ENCODE results near the gene PCLO.

Gene PCLO

GRCh38 chr7:82818171-82818570, 344.5 kb downstream of the PCLO start:
- DNase-seq, result no peak

GRCh38 chr7:82816272-82816671, 346.4 kb downstream of the PCLO start:
- DNase-seq, result no peak

- DNase-seq, result peak; percentile 58
Observed at GRCh38 chr7:82810558-82811259, 352.0 kb downstream of the PCLO start.

GRCh38 chr7:82808633-82809032, 354.1 kb downstream of the PCLO start:
- no peak for DNase-seq

- no peak for DNase-seq
Observed at GRCh38 chr7:82805527-82805960, 357.1 kb downstream of the PCLO start.

GRCh38 chr7:82803411-82803810, 359.3 kb downstream of the PCLO start:
- no peak for DNase-seq

GRCh38 chr7:82789883-82790609, 372.6 kb downstream of the PCLO start:
- DNase-seq, result no peak

DNA sequence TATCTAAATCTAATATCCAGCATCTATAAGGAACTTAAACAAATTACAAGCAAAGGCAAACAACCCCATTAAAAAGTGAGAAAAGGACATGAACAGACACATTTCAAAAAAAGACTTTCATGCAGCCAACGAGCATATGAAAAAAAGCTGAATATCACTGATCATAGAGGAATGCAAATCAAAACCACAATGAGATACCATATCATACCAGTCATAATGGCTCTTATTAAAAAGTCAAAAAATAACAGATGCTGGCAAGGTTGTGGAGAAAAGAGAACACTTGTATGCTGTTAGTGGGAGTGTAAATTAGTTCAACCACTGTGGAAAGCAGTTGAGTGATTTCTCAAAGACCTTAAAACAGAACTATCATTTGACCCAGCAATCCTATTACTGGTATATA, 384.7 kb downstream of the PCLO start:
- no peak for DNase-seq

GRCh38 chr7:82762880-82763279, 399.8 kb downstream of the PCLO start:
- DNase-seq, result no peak

DNA sequence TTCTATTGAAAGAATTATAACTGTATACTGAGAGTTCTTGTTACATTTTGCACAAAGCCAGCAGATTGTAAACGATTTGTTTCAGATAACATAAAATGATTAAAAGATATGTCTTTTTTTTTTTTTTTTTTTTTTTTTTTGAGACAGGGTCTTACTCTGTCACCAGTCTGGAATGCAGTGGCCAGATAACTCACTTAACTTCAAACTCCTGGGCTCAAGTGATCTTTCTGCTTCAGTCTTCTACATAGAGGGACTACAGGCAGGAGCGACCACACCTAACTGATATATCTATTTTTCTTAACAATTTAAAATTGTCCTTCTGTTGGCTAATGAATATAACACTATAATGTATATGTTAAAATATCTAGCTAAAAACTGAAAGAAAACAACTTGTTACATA, 401.9 kb downstream of the PCLO start:
- no peak for DNase-seq

DNA sequence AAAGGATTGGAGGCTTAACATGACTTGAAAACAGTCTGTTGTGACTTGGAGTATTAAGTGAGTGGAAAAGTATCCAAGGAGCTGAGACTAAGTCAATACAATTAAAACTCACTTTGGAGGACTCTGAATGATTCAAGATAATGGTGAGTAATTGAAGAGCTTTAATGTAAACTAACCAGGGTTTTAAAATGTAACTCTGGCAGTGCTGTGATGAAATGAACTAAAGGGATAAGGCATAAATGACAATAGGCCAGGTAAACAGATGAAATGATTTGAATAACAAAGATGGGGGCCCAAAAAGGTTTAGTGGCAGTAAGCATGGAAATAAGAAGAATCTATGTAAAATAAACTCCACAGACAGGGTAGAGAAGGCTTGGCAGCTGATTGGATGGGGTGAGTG, 402.6 kb downstream of the PCLO start:
- DNase-seq, result no peak

GRCh38 chr7:82755705-82756551, 406.8 kb downstream of the PCLO start:
- no peak for DNase-seq

GRCh38 chr7:82750007-82750406, 412.7 kb downstream of the PCLO start:
- DNase-seq, result no peak

DNA sequence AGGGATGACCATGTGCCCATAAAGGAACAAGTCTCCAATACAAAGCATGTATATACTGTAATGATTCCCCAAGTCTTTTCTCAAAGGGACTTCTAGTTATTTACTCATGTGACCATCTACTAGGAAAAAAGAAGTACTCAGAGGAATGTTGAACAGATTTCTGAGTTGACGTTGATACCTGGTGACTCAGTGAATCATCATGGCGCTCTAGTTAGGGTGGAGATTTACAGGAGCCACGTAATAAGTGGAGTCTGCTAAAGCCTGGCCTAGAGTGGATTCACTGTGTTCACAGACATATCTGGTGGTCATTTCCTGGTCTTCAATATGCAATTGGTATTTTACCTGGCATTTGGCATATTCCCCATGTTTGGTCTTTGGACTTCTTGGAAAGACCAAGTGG, 416.9 kb downstream of the PCLO start:
- DNase-seq, result no peak

GRCh38 chr7:82745117-82745516, 417.6 kb downstream of the PCLO start:
- DNase-seq, result no peak

- DNase-seq, result no peak
Observed at GRCh38 chr7:82742163-82742562, 420.5 kb downstream of the PCLO start.

GRCh38 chr7:82741493-82741892, 421.2 kb downstream of the PCLO start:
- DNase-seq, result no peak

- DNase-seq, result peak; percentile 12
Observed at GRCh38 chr7:82740246-82740848, 422.3 kb downstream of the PCLO start.

DNA sequence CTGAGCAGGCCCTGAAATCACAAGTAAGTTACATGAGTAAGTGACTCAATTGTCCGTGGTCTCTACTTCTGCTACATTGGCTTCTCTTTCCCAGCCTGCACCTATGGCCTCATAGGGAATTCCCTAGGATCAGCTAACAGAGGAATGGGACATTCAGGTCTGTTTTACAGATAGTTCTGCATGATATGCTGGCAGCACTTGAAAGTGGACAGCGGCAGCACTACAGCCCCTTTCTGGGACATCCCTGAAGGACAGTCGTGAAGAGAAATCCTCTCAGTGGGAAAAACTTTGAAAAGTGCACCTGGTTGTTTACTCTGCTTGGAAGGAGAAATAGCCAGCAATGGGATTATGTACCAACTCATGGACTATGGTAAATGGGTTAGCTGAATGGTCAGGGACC, 426.1 kb downstream of the PCLO start:
- no peak for DNase-seq

GRCh38 chr7:82732677-82733076, 430.0 kb downstream of the PCLO start:
- DNase-seq, result no peak

DNA sequence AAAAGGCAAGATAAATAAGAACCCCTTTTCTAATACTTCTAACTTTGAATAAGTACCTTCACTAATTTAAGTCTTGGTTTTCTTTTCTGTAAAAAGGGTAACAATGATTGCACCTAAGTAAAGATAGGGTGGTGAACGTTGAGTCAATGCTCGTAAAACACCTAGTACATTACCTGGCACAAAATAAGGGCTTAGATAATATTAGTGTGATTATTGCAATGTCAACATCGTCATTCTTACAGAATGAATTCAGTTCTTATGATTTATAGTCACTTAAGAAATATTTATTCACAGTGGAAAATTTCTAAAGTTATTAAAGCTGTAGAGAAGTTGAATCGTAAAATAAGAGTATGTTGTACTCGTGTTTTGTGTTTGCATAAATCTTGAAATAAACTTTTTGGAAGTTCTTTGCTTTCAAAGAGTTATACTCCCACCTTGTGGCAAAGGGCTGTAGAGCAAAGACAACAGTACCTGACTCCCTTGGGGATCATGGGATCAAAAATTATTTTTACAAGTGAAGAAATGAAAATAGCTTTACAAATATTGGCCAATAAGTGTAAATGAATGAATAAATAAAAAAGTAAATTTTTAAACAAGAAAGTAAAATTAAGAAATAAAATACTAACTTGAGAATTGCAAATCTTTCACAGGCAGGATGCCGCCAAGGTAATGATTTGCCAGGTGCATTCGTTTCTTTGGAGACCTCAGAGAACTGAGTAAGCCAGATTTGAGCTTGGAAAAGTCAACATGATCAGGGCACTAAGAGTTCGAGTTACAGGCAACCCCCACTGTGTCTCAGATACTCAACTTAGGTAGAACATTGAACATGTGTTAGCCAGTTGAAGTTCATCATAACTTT, 433.3 kb downstream of the PCLO start:
- DNase-seq, result peak; percentile 23

Measured in NCI-H446 treated with DMSO at 0.1 percent for 48 hours (cell line).